ENCODE data around the gene PNPLA4. TPM values are rescaled to one million over a fixed set of nuclear protein-coding genes. Genes with fewer than 3 reads are reported as not detected.

Gene PNPLA4
- total and polyA plus RNA-seq, 2 donors from 2014 or later = 27.7 to 45.3 TPM

DNA sequence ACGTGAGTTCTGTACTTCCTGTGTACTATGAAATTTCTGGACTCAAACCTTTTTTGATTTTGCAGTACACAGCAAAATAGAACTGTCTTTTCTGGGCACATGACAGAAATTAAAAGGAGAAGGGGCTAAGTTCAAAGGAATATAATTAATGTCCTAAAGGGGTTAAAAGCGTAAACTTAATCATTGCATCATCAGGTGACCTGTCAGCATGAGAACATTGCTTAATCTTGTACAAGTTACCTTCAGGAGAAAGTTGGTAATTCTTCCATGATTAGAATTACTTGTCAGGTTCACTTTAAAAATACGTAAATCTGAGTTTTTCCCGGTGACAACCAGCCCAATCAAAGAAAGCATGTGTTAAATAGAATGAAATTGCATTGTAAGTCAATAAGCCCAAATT lies 43.2 kb upstream of the PNPLA4 start:
- no peak overlapping the region for H3K4me3 ChIP-seq (ENCODE audit: low read length in 3 of 3)
- H3K27me3 ChIP-seq (ENCODE audit: control insufficient read depth, insufficient read depth, low read length) = no peaks in the 10 kb centered on the region
- H3K9me3 ChIP-seq (ENCODE audit: control insufficient read depth in 2 of 3, insufficient read depth in 1 of 3, low read length in 3 of 3) = no peaks in the 10 kb centered on the region
- H3K27ac ChIP-seq (ENCODE audit: low read depth in 2 of 2, low read length in 2 of 2) = no peak overlapping the region
- no peaks in the 10 kb centered on the region for H3K4me1 ChIP-seq (ENCODE audit: control insufficient read depth in 2 of 3, insufficient read depth in 2 of 3, low read depth in 1 of 3, low read length in 3 of 3)
- TF ChIP-seq, protein P1, sequence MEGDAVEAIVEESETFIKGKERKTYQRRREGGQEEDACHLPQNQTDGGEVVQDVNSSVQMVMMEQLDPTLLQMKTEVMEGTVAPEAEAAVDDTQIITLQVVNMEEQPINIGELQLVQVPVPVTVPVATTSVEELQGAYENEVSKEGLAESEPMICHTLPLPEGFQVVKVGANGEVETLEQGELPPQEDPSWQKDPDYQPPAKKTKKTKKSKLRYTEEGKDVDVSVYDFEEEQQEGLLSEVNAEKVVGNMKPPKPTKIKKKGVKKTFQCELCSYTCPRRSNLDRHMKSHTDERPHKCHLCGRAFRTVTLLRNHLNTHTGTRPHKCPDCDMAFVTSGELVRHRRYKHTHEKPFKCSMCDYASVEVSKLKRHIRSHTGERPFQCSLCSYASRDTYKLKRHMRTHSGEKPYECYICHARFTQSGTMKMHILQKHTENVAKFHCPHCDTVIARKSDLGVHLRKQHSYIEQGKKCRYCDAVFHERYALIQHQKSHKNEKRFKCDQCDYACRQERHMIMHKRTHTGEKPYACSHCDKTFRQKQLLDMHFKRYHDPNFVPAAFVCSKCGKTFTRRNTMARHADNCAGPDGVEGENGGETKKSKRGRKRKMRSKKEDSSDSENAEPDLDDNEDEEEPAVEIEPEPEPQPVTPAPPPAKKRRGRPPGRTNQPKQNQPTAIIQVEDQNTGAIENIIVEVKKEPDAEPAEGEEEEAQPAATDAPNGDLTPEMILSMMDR (IDR thresholded peaks at IDR 0.05; ENCODE audit: borderline replicate concordance, extremely low read depth, insufficient read depth) = no peak
- DNase-seq = no peak
- H3K36me3 ChIP-seq (ENCODE audit: control insufficient read depth in 2 of 3, insufficient read depth in 3 of 3, low read length in 3 of 3) = no peaks in the 10 kb centered on the region
- intact Hi-C loops (cut with DNase I) = no loop called here
- no peak for FAIRE-seq
- H3K9ac ChIP-seq (ENCODE audit: low read length in 3 of 3) = no peak overlapping the region

DNA sequence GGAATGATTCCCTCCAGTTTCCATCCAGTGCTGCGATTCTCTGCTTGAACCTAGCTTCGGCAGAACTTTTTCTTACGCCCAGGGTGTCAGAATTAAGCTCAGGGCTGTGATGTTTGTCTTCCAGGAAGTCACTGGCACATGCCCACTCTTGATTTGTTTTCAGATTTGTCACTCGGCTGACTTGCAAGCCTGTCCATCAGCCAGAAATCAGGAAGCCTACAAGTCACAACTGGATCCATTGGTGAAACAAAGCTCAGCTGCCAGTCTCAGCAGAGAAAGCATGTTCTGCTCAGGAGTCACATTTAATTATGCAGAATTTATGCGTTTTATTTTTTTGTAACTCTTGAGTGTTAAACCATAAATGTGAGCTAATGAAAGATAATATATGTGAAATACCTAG lies 38.2 kb upstream of the PNPLA4 start:
- H3K4me3 ChIP-seq (ENCODE audit: low read length in 3 of 3) = no peak overlapping the region
- intact Hi-C loops (cut with DNase I) = no loop called here
- no peak for FAIRE-seq
- H3K27me3 ChIP-seq (ENCODE audit: control insufficient read depth, insufficient read depth, low read length) = peaks cover 2% of the 10 kb centered on the region
- TF ChIP-seq, protein P1 (IDR thresholded peaks at IDR 0.05; ENCODE audit: borderline replicate concordance, extremely low read depth, insufficient read depth) = no peak
- H3K9ac ChIP-seq (ENCODE audit: low read length in 3 of 3) = no peak overlapping the region
- no peaks in the 10 kb centered on the region for H3K9me3 ChIP-seq (ENCODE audit: control insufficient read depth in 2 of 3, insufficient read depth in 1 of 3, low read length in 3 of 3)
- H3K36me3 ChIP-seq (ENCODE audit: control insufficient read depth in 2 of 3, insufficient read depth in 3 of 3, low read length in 3 of 3) = no peaks in the 10 kb centered on the region
- no peaks in the 10 kb centered on the region for H3K4me1 ChIP-seq (ENCODE audit: control insufficient read depth in 2 of 3, insufficient read depth in 2 of 3, low read depth in 1 of 3, low read length in 3 of 3)
- H3K27ac ChIP-seq (ENCODE audit: low read depth in 2 of 2, low read length in 2 of 2) = no peak overlapping the region
- no peak for DNase-seq

- TF ChIP-seq, protein P1 (IDR thresholded peaks at IDR 0.05; ENCODE audit: borderline replicate concordance, extremely low read depth, insufficient read depth) = no peak
Observed at GRCh38 chrX:7960246-7960645, 33.0 kb upstream of the PNPLA4 start.

DNA sequence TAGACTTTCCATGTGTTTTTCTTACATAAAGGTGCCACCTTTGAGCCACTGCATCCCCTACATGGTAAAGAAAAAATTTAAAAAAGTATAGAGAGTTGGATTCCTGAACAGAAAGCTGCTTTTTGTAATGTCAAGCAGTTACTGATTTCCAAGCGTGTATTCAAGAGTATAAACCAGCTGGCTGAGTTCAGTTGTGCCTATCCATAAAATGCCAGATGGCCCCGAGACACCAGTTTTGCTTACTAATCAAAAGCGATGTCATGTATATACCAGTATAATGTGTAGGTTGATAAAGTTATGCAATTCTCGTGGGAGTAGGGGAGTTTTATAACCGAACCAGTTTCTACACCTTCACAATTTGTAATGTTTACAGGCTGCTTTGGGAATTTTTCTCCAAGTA lies 26.2 kb upstream of the PNPLA4 start:
- H3K27me3 ChIP-seq (ENCODE audit: control insufficient read depth, insufficient read depth, low read length) = peaks cover 5% of the 10 kb centered on the region
- TF ChIP-seq, protein P1 (IDR thresholded peaks at IDR 0.05; ENCODE audit: borderline replicate concordance, extremely low read depth, insufficient read depth) = no peak
- peaks cover 0 to 8% (median 0%) of the 10 kb centered on the region in 3 donors for H3K9me3 ChIP-seq (ENCODE audit: control insufficient read depth in 2 of 3, insufficient read depth in 1 of 3, low read length in 3 of 3)
- no peaks in the 10 kb centered on the region for H3K4me1 ChIP-seq (ENCODE audit: control insufficient read depth in 2 of 3, insufficient read depth in 2 of 3, low read depth in 1 of 3, low read length in 3 of 3)
- H3K9ac ChIP-seq (ENCODE audit: low read length in 3 of 3) = no peak overlapping the region
- H3K27ac ChIP-seq (ENCODE audit: low read depth in 2 of 2, low read length in 2 of 2) = no peak overlapping the region
- no peaks in the 10 kb centered on the region for H3K36me3 ChIP-seq (ENCODE audit: control insufficient read depth in 2 of 3, insufficient read depth in 3 of 3, low read length in 3 of 3)
- intact Hi-C loops (cut with DNase I) = no loop called here
- DNase-seq = no peak
- no peak overlapping the region for H3K4me3 ChIP-seq (ENCODE audit: low read length in 3 of 3)
- no peak for FAIRE-seq

More at GRCh38 chrX:7960246-7960645, 33.0 kb upstream of the PNPLA4 start:
- Histone ChIP-seq H3K4me1 (ENCODE audit: control insufficient read depth in 2 of 3, insufficient read depth in 2 of 3, low read depth in 1 of 3, low read length in 3 of 3) (no peaks in the 10 kb centered on the region), H3K36me3 (ENCODE audit: control insufficient read depth in 2 of 3, insufficient read depth in 3 of 3, low read length in 3 of 3) (no peaks in the 10 kb centered on the region), H3K27ac (ENCODE audit: low read depth in 2 of 2, low read length in 2 of 2) (no peak overlapping the region), H3K9me3 (ENCODE audit: control insufficient read depth in 2 of 3, insufficient read depth in 1 of 3, low read length in 3 of 3) (peaks cover 0 to 8% (median 0%) of the 10 kb centered on the region in 3 donors), H3K27me3 (ENCODE audit: control insufficient read depth, insufficient read depth, low read length) (peaks cover 4% of the 10 kb centered on the region), H3K9ac (ENCODE audit: low read length in 3 of 3) (no peak overlapping the region), H3K4me3 (ENCODE audit: low read length in 3 of 3) (no peak overlapping the region)
- intact Hi-C loops (cut with DNase I) = no loop called here
- no peak for FAIRE-seq
- DNase-seq = no peak
